Skeletal muscle tissue (tissue), 4 donors: Measurements from ENCODE around the gene EYA2. TPM values are rescaled to one million over a fixed set of nuclear protein-coding genes. Genes with fewer than 3 reads are reported as not detected.

Experiments
- H3K27ac ChIP-seq: one replicate; pipeline ENCODE4 v1.7.0; 2013; ENCODE audit warnings: mild to moderate bottlenecking, low read depth, low read length, inconsistent platforms
- H3K27me3 ChIP-seq, 3 donors: one replicate each; pipeline ENCODE4 v1.7.0; 2013; ENCODE audit warnings: low read length in 3 of 3; ENCODE audit not compliant: control insufficient read depth in 3 of 3, insufficient read depth in 3 of 3
- H3K36me3 ChIP-seq, 3 donors: one replicate each; pipeline ENCODE4 v1.7.0; 2013; ENCODE audit warnings: low read length in 3 of 3; ENCODE audit not compliant: control insufficient read depth in 3 of 3, insufficient read depth in 3 of 3
- H3K4me1 ChIP-seq, 3 donors: one replicate each; pipeline ENCODE4 v1.7.0; 2013; ENCODE audit warnings: low read length in 3 of 3, mild to moderate bottlenecking in 3 of 3; ENCODE audit not compliant: control insufficient read depth in 3 of 3, insufficient read depth in 3 of 3
- H3K4me3 ChIP-seq, 3 donors: one replicate each; pipeline ENCODE4 v1.7.0; 2013; ENCODE audit warnings: low read length in 3 of 3
- H3K9ac ChIP-seq, 3 donors: one replicate each; pipeline ENCODE4 v1.7.0; 2013; ENCODE audit warnings: low read length in 3 of 3, mild to moderate bottlenecking in 3 of 3, moderate library complexity in 2 of 3, low read depth in 1 of 3
- H3K9me3 ChIP-seq, 3 donors: one replicate each; pipeline ENCODE4 v1.7.0; 2013; ENCODE audit warnings: low read length in 3 of 3; ENCODE audit not compliant: control insufficient read depth in 3 of 3
- total RNA-seq: library from RNA; depleted of rRNA; stranded (reverse); fragments of >200 nt; gene quantifications from one replicate; pipeline ENCODE4 v1.2.3, GENCODE V29; 2014
- donor health status: Osteomylitis.

Gene EYA2
- total RNA-seq, 1 donor from 2014 or later, result 1.0 TPM

DNA sequence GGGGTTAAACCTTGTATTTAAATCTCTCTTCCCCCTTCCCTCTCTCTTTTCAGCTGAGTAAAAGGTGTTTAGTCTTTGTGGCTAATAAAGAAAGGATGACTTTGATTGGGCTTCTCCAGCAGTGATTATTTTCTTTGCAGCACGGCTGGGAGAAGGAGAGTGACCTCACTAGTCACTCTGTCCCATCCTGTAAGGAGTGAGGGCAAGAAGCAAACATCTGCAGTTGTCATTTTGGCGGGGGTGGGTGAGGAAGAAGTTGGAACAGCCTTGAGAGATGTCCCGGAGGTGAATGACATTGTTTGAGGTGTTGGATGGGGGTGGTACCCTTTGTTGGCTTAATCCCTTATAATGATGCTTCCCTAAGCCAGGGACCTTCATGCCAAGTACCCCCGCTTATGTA, 223.6 kb downstream of the EYA2 start:
- Histone ChIP-seq H3K4me1 (peaks cover 0 to 7% (median 3%) of the 10 kb centered on the region in 3 donors), H3K4me3 (no peak overlapping the region), H3K27ac (peak overlapping the region; percentile 47), H3K36me3 (no peaks in the 10 kb centered on the region), H3K9me3 (no peaks in the 10 kb centered on the region), H3K9ac (no peak overlapping the region), H3K27me3 (peaks cover 0 to 8% (median 0%) of the 10 kb centered on the region in 3 donors)

DNA sequence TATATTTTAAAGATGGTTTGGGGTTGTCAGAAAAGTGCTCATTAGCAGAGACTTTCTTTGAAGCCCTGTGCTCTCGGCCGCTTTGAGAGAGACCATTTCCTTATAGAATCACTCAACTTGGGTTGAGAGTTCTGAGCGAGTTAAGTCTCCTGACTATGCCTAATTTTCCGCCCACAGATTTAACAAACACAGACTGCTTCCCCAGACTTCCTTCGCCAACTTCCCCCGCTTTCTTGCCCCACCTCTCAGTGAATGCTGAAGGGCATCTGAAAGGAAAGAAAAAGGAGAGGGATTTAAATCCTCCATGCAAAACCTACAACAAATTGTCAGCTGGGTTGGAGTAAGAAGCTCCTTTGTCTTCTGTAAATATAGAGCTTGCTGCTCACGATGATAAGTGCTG, 224.0 kb downstream of the EYA2 start:
- H3K36me3 ChIP-seq, result no peaks in the 10 kb centered on the region
- peaks cover 0 to 7% (median 3%) of the 10 kb centered on the region in 3 donors for H3K4me1 ChIP-seq
- H3K27ac ChIP-seq, result peak overlapping the region; percentile 47
- peaks cover 0 to 8% (median 0%) of the 10 kb centered on the region in 3 donors for H3K27me3 ChIP-seq
- H3K9ac ChIP-seq, result no peak overlapping the region
- no peaks in the 10 kb centered on the region for H3K9me3 ChIP-seq
- H3K4me3 ChIP-seq, result no peak overlapping the region

DNA sequence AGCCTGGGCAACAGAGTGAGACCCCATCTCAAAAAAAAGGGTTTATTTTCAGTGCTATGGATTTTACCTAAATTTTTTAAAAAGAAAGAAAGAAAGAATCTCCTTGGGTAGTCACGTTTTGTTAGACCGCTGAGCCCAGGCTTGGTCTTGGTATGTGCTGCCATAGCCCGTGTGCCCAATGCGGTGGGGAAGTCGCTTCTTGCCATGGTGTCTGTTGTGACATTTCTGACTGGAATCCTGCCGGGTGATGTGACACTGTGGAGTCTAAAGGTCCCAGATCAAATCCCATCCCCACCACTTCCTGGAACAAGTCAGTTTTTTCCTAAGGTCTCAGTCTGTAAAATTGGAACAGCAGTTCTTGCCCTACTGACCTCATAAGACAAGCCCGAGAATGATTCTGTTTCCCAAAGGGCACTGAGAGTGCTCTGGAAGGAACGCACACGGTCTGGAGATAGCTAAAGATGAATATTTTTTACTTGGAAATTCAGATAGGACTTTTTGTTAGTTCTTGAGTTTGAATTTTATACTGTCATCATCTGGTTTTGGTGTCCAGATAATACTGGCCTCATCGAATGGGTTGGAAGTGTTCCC, 225.8 kb downstream of the EYA2 start:
- Histone ChIP-seq H3K27me3 (peaks cover 0 to 7% (median 3%) of the 10 kb centered on the region in 3 donors), H3K9me3 (no peaks in the 10 kb centered on the region), H3K36me3 (no peaks in the 10 kb centered on the region), H3K9ac (no peak overlapping the region), H3K4me3 (no peak overlapping the region), H3K4me1 (peaks cover 5 to 7% (median 5%) of the 10 kb centered on the region in 3 donors), H3K27ac (no peak overlapping the region)

DNA sequence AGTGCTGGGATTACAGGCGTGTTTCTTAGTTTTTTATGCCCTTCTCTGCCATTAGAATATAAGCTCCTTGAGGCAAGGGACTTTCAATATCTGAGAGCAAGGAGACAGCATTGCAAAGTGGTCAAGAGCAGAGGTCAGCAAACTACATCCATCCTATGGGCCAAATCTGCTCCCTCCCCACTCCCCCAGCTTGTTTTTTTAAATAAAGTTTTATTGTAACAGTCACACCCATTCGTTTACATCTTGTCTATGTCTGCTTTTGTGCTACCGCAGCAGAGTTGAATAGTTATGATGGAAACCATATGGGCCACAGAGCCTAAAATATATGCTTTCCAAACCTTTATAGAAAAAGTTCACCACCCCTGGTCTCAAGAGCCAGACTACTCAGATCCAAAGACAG, 227.9 kb downstream of the EYA2 start:
- Histone ChIP-seq H3K27ac (no peak overlapping the region), H3K27me3 (peaks cover 0 to 9% (median 3%) of the 10 kb centered on the region in 3 donors), H3K9ac (no peak overlapping the region), H3K36me3 (no peaks in the 10 kb centered on the region), H3K4me3 (no peak overlapping the region), H3K4me1 (peaks cover 8 to 13% (median 13%) of the 10 kb centered on the region in 3 donors), H3K9me3 (no peaks in the 10 kb centered on the region)

DNA sequence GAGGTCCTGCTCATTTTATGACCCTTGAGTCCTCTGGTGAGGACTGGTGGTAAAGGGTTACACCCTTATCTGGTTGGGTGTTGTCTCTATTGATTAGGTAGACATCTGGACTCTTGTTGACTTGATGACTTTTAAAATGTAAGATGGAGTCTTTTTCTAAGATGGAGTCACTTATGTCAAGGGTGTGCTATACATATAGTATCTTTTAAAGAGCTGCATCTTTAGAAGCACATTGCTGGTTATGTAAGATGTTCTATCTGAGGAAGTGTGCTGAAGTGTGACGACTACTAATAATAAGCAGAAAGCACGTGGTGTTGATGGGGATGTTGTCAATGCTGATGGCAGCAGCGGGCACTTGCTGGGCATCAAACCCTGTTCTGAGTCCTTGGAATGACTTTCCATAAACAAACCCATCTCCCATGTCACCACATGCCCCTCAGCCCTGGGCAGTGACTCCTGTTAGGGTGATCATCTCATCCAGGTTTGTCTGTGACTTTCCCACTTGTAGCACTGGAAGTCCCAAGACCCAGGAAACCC, 229.6 kb downstream of the EYA2 start:
- no peaks in the 10 kb centered on the region for H3K36me3 ChIP-seq
- H3K4me1 ChIP-seq, result peaks cover 16 to 21% (median 19%) of the 10 kb centered on the region in 3 donors
- H3K27me3 ChIP-seq, result peaks cover 0 to 16% (median 3%) of the 10 kb centered on the region in 3 donors
- no peak overlapping the region for H3K9ac ChIP-seq
- peak overlapping the region; percentile 28 for H3K27ac ChIP-seq
- H3K9me3 ChIP-seq, result peaks cover 0 to under 1% (median 0%) of the 10 kb centered on the region in 3 donors
- H3K4me3 ChIP-seq, result no peak overlapping the region

DNA sequence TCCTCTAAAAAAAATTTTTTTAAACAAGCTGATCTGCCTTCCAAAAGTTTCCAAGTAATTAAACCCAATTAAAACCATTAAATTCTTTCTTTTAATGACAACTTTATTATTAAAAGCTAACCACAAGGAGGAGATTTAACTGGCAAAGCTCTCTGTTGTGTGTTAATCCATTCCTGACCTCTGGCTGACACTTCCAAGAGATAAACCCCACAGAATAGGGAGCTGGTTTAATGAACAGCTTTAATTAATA, 230.8 kb downstream of the EYA2 start:
- no peak overlapping the region for H3K4me3 ChIP-seq
- H3K9ac ChIP-seq, result no peak overlapping the region
- H3K27me3 ChIP-seq, result peaks cover 0 to 18% (median 3%) of the 10 kb centered on the region in 3 donors
- no peaks in the 10 kb centered on the region for H3K36me3 ChIP-seq
- peak overlapping the region; percentile 58 for H3K27ac ChIP-seq
- peaks cover 0 to 2% (median 0%) of the 10 kb centered on the region in 3 donors for H3K9me3 ChIP-seq
- H3K4me1 ChIP-seq, result peaks cover 16 to 21% (median 19%) of the 10 kb centered on the region in 3 donors

DNA sequence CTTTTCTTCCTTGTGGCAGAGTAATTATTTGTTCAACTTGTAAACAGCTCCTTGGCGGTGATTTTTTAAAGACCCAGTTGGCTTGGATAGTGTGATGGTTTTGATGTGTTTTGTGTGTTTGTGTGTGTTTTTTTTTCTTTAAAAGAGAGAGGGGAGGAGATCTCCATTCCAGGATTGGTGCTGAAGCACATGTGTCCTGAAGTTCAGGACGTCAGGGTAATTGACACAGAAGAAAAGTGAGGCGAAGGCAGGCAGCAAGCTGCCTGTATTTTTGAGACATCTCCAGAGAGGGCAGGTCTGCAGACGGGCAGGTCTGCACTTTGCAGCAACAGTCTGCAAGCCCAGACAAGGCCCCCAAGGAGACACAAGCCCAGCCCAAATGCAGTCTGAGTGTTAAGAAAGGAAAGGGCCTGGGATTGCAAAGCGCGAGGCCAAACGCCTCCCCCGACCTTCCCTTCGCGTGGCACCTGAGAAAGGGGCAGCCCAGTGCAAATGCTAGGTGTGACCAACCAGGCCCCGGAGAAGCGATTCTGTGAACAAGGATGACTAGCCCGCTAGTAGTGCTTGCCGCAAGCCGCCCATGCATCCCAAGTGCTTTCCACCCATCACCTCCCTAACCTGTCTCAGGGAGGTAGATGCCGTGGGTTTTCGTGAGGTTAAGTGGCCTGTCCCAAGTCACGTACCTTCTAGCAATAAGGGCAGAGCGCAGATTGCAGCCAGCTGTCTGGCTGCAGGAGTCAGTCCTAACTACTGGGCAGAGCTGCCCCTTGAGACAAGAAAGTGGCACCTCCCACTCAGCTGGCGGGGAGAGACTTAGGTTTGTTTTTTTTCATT, 231.3 kb downstream of the EYA2 start:
- Histone ChIP-seq H3K27me3 (peaks cover 0 to 18% (median 3%) of the 10 kb centered on the region in 3 donors), H3K9ac (no peak overlapping the region), H3K4me3 (no peak overlapping the region), H3K27ac (peak overlapping the region; percentile 58), H3K4me1 (peaks cover 16 to 21% (median 19%) of the 10 kb centered on the region in 3 donors), H3K9me3 (peaks cover 0 to 2% (median 0%) of the 10 kb centered on the region in 3 donors), H3K36me3 (no peaks in the 10 kb centered on the region)

DNA sequence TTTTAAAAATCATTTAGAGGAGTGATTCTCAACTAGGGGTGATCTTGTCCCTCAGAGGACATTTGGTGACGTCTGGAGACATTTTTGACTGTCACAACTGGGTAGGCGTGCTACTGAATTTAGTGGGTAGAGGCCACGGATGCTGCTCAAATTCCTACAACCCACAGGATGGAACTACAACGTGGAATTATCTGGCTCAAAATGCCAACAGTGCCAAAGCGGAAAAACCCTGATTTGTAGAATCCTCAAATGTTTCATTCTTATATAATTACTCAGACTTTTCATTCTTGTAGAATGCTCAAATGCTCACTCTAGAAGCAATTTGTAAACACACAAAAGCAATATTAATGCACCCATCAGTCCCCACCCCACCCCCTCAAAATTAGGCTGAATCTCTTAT, 232.1 kb downstream of the EYA2 start:
- H3K4me3 ChIP-seq, result no peak overlapping the region
- peaks cover 0 to 2% (median 0%) of the 10 kb centered on the region in 3 donors for H3K9me3 ChIP-seq
- H3K9ac ChIP-seq, result no peak overlapping the region
- no peak overlapping the region for H3K27ac ChIP-seq
- H3K36me3 ChIP-seq, result no peaks in the 10 kb centered on the region
- H3K27me3 ChIP-seq, result peaks cover 0 to 18% (median under 1%) of the 10 kb centered on the region in 3 donors
- H3K4me1 ChIP-seq, result peaks cover 16 to 21% (median 19%) of the 10 kb centered on the region in 3 donors

DNA sequence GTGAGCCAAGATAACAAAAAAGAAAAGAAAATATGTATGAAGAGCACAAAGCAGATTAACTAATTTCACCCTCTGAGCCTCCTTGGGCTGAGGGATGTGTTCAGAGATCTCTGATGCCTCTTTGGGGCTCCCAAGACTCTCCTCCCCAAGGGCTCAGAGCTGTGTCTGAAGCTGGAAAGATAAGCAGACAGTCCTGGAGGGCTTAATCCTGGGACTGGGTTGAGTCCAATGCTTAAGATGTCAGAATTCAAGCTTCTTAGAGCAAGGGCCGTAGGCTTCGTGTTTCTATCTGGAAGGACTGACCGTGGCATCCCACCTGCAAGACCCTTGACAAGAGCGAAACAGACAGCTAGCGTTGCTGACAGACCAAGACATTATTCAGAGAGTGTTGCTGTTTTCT, 232.9 kb downstream of the EYA2 start:
- no peak overlapping the region for H3K4me3 ChIP-seq
- no peak overlapping the region for H3K27ac ChIP-seq
- H3K36me3 ChIP-seq, result no peaks in the 10 kb centered on the region
- no peak overlapping the region for H3K9ac ChIP-seq
- H3K9me3 ChIP-seq, result peaks cover 0 to 2% (median 0%) of the 10 kb centered on the region in 3 donors
- peaks cover 0 to 19% (median 0%) of the 10 kb centered on the region in 3 donors for H3K27me3 ChIP-seq
- peaks cover 16 to 21% (median 19%) of the 10 kb centered on the region in 3 donors for H3K4me1 ChIP-seq

DNA sequence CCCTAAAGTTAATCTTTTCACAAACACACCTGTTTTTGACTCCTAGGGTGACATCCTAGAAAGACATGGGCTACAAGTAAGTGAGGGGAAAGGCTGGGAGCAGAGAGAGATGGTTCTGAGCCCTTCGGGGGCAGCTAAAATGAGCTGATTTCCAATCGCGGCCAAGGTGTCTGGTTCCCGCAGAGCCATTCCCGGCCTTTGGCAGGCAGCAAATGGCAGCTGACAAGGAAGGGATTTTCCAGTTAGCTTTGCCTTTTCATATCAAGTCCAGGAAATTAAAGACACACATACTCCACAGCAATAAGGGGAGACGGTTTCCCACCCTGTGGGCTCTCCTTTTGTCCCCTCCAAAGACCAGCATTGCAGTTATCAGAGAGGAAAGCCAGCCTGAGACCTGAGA, 233.4 kb downstream of the EYA2 start:
- peaks cover 16 to 21% (median 19%) of the 10 kb centered on the region in 3 donors for H3K4me1 ChIP-seq
- no peaks in the 10 kb centered on the region for H3K36me3 ChIP-seq
- peak overlapping the region in 1 of 3 donors; percentile 24 for H3K9ac ChIP-seq
- H3K27me3 ChIP-seq, result peaks cover 0 to 20% (median 0%) of the 10 kb centered on the region in 3 donors
- no peak overlapping the region for H3K27ac ChIP-seq
- H3K9me3 ChIP-seq, result peaks cover 0 to 2% (median 0%) of the 10 kb centered on the region in 3 donors
- no peak overlapping the region for H3K4me3 ChIP-seq
